Hepatocyte (in vitro differentiated cells): ENCODE results near the gene NT5C.

Source experiments
- CTCF ChIP-seq: fragments of 200-600 bp; sonication (generic); IDR thresholded peaks from 2 replicates; pipeline ENCODE4 v1.5.1; 2016; ENCODE audit warnings: antibody characterized with exemption, mild to moderate bottlenecking; ENCODE audit not compliant: poor library complexity
- EZH2 ChIP-seq: fragments of 200-600 bp; sonication (generic); IDR thresholded peaks from 2 replicates; pipeline ENCODE4 v1.6.1; 2016; ENCODE audit warnings: antibody characterized with exemption, mild to moderate bottlenecking, borderline replicate concordance

GRCh38 chr17:75108193-75108592, 23.3 kb downstream of the NT5C start:
- no peak for TF ChIP-seq EZH2
- TF ChIP-seq CTCF: no peak
